Small intestine (tissue), 7 donors: ENCODE data around the gene MAST3. TPM values are rescaled to one million over a fixed set of nuclear protein-coding genes. Genes with fewer than 3 reads are reported as not detected.

ENCODE experiments used
- DNase-seq, 2 donors: peaks; one replicate each; pipeline versions ENCODE4 v3.0.0 to v3.0.0-alpha.2; 2013
- FAIRE-seq: peaks from 2 replicates; lab custom pipeline; 2012; peaks lifted over from hg19 to GRCh38; lab: Jason Lieb, UNC
- H3K27ac ChIP-seq, 3 donors: one replicate each; pipeline ENCODE4 v1.5.1; 2013; ENCODE audit warnings: low read length in 2 of 3, mild to moderate bottlenecking in 2 of 3, control low read depth in 1 of 3, inconsistent platforms in 1 of 3, low read depth in 1 of 3, moderate library complexity in 1 of 3
- H3K27me3 ChIP-seq, 3 donors: one replicate each; pipeline ENCODE4 v1.6.1; 2013; ENCODE audit warnings: low read length in 3 of 3, inconsistent platforms in 1 of 3; ENCODE audit not compliant: control insufficient read depth in 3 of 3, insufficient read depth in 3 of 3
- H3K36me3 ChIP-seq, 3 donors: one replicate each; pipeline ENCODE4 v1.6.1; 2013; ENCODE audit warnings: low read length in 3 of 3, inconsistent platforms in 1 of 3, low read depth in 1 of 3, mild to moderate bottlenecking in 1 of 3, moderate library complexity in 1 of 3; ENCODE audit not compliant: control insufficient read depth in 3 of 3, insufficient read depth in 2 of 3
- H3K4me1 ChIP-seq, 3 donors: one replicate each; pipeline ENCODE4 v1.6.1; 2013; ENCODE audit warnings: low read length in 2 of 3, inconsistent platforms in 1 of 3, low read depth in 1 of 3, mild to moderate bottlenecking in 1 of 3, moderate library complexity in 1 of 3; ENCODE audit not compliant: control insufficient read depth in 3 of 3, insufficient read depth in 2 of 3
- H3K4me3 ChIP-seq, 3 donors: one replicate each; pipeline ENCODE4 v1.5.1; 2013; ENCODE audit warnings: low read length in 3 of 3, control low read depth in 1 of 3, inconsistent platforms in 1 of 3, low read depth in 1 of 3, mild to moderate bottlenecking in 1 of 3, moderate library complexity in 1 of 3
- H3K9me3 ChIP-seq, 2 donors: one replicate each; pipeline ENCODE4 v1.6.1; 2013; ENCODE audit warnings: low read depth in 1 of 2, low read length in 1 of 2; ENCODE audit not compliant: control insufficient read depth in 2 of 2, insufficient read depth in 1 of 2
- whole genome bisulfite sequencing, 3 donors: extraction: QIAGEN DNeasy Blood & Tissue Kit; methylation state at CpG; one replicate each; pipeline ENCODE4 v1.1.7; 2013; 5-methylcytosine and 5-hydroxymethylcytosine counted together
- polyA plus RNA-seq, 4 donors: library from polyadenylated mRNA; stranded (reverse) in 3 of 4; unstranded in 1 of 4; fragments of 200-250 nt in 3 of 4; fragments of 120-200 nt in 1 of 4; gene quantifications; one replicate each; pipeline versions ENCODE4 v1.2.1 to v1.2.3, GENCODE V29; 2013
- donor health status: healthy with polysubstance abuse.
- donor health status: control.
- donor health status: control.
- donor health status: Bipolar disorder and iron deficiency.
- donor health status: healthy.

The MAST3 gene
- polyA plus RNA-seq, 4 donors: 9.3 to 34.6 (median 24.9) TPM

DNA sequence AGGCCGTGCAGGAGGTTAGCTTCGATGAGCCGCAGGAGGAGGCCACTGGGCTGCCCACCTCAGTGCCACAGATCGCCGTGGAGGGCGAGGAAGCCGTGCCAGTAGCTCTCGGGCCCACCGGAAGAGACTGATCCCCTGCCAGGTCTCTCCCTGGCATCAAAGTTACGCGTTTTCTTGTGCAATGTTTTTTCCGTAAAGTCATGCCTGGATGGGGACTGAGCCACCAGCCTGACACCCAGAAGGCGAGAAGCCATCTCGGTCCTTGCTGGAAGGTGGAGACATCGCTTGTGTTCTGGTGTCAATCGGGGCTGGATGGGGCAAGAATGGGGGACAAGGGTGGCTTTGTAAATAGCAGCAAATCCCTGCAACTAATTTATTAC is 52.0 kb downstream of the MAST3 start:
- H3K4me3 ChIP-seq: no peak overlapping the region
- H3K27me3 ChIP-seq: no peaks in the 10 kb centered on the region
- H3K4me1 ChIP-seq: peaks cover 0 to 14% (median 3%) of the 10 kb centered on the region in 3 donors
- H3K9me3 ChIP-seq: no peaks in the 10 kb centered on the region
- no peak for DNase-seq
- 88 to 90% (median 89%) methylated on average over 11 to 16 of the region's 16 CpGs for WGBS, 3 donors
- H3K36me3 ChIP-seq: peaks cover 12 to 67% (median 23%) of the 10 kb centered on the region in 3 donors
- H3K27ac ChIP-seq: no peak overlapping the region
- FAIRE-seq: no peak

DNA sequence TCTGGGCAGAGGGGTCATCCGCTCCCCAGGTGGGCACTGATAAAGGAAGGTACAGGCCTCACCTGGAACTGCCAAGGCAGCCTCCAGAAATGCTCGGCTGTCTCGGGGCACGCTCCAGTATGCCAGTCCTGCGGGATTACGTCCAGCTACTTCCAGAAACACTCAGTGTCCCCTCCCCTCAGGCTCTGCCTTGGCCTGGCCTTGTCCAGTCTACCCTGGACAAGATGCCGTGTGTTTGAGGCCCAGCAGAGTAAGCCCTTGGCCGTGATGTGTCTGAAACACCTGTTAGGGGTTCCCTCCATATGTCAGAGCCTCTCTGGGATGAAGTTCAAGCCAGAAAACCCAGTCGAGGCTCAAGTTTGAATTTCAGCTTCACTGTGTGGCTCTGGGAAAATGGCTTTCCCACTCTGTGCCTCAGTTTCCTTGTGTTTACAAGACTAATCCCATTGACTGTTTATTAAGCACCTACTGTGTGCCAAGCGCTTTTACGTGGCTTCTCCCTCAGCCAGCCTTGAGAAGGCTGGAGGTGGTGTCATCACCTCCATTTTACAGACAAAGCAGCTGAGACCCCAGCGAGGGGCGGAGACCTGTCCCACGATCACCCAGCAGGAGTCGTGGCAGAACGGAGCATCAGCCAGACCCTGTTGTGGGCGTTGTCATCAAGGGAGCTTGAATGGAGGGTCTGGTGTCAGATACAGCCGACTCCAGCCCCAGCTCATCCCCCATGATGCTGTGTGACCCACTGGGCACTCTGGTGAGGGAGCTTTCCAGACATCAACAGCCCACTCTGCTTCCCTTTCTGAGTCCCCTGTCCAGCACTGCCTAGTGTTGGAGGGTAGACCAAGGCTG is 53.4 kb downstream of the MAST3 start:
- Histone ChIP-seq H3K27me3 (no peaks in the 10 kb centered on the region), H3K27ac (no peak overlapping the region), H3K36me3 (peaks cover 8 to 62% (median 11%) of the 10 kb centered on the region in 3 donors), H3K4me3 (no peak overlapping the region), H3K9me3 (no peaks in the 10 kb centered on the region), H3K4me1 (peaks cover 0 to 23% (median 3%) of the 10 kb centered on the region in 3 donors)
- FAIRE-seq (no peak), DNase-seq (no peak)
- WGBS, 3 donors: 87 to 90% (median 89%) methylated on average over 18 of the region's 18 CpGs

DNA sequence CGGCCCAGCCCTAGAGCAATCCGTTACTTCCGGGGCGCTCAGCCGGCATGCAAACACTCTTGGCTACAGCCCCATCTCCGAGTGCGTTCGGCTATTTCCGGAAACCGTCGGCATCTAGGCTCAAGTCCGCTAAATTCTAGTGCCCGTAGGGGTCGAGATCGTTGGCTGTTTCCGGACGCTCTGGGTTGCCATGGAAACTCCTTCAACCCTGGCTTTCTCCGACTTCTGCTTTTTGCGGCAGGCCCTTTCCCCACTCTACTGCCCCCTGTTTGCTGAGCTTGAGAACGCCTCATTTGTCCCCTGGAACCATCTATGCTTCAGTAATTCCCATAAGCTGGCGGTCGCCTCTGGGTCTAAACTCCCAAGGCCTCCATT is 54.9 kb downstream of the MAST3 start:
- H3K27me3 ChIP-seq: no peaks in the 10 kb centered on the region
- peak overlapping the region; percentile 51 to 64 (median 60) for H3K4me3 ChIP-seq
- FAIRE-seq: no peak
- no peaks in the 10 kb centered on the region for H3K9me3 ChIP-seq
- peaks cover 0 to 38% (median 11%) of the 10 kb centered on the region in 3 donors for H3K4me1 ChIP-seq
- H3K36me3 ChIP-seq: peaks cover 3 to 63% (median 5%) of the 10 kb centered on the region in 3 donors
- peak overlapping the region; percentile 85 to 97 (median 87) for H3K27ac ChIP-seq
- peak; percentile 97 to 98 for DNase-seq
- WGBS, 3 donors: 0% methylated on average over 22 of the region's 22 CpGs

DNA sequence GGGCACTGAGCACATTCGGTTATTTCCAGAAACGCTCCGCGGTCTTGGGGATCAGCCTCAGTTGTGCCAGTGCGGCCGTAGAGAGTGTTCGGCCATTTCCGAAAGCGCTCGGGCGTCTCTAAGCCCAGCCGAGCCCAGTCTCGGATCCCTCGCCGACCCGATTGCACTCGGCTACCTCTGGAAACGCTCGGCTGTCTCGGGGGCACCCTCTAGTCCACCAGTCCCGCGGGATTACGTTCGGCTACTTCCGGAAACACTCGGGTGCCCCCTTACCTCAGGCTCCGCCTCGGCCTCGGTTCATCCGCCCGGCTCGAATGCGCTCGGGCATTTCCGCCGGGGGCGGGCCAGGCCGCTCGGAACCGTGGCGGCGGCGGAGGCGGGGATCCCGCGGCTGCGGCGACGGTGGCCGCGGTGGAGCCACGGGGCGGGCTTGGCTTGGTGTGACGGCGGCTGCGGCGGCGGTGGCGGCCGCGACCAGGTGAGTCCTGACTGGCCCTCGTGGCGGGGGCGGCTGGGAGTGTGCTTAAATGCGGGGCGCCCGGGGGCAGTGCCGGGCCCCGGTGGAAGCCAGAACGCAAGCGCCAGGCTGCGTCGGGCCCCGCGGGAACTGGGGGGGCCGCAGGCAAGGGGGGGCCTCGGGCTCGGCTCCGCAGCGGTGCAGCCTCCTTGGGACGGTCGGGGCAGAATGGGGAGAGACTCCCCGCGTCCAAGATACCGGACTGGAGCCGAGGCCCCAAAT is 55.4 kb downstream of the MAST3 start, which contains the start of gene PIK3R2:
Gene PIK3R2, plus strand, starts transcription at position 347 of the 739 bp plus-strand sequence. CDS start 2,717 bp downstream, outside the sequence.
- peaks cover 0 to 43% (median 12%) of the 10 kb centered on the region in 3 donors for H3K4me1 ChIP-seq
- no peaks in the 10 kb centered on the region for H3K9me3 ChIP-seq
- peak within 1 kb of the TSS; percentile 64 to 98 (median 74) for H3K4me3 ChIP-seq
- peak within 1 kb of the TSS; percentile 85 to 97 (median 89) for H3K27ac ChIP-seq
- H3K36me3 ChIP-seq: peaks cover 0 to 65% (median 5%) of the 10 kb centered on the region in 3 donors
- FAIRE-seq: no peak
- no peaks in the 10 kb centered on the region for H3K27me3 ChIP-seq
- DNase-seq: peak; percentile 99 to 100
- 0 to 1% (median 1%) methylated on average over 50 to 86 of the region's 86 CpGs for WGBS, 3 donors

DNA sequence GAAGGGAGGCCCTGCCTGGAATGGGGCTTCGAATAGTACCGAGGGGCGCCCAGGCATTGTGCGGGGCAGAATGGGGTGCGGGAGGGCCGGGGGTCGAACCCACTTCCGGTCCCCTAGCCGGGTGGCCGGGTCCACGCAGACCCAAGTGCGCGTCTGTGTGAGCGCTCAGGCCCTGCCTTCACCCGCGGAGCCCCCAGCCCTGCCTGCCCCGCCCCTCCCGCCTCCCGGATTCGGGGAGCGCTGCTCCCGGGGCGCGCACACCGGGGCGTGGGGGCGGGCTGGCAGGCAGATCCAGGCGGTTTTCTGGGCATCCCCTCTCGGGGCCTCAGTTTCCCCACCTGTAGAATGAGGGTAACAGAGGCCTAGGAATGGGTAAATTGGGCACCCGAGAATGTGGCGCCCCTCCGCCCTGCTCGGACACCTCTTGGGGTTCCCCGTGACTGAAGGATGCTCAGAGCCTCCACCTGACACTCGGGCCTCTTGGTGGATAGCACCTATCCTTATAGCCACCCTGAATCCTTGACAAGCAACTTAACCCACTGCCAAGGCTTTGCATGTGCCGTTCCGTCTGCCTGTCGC is 56.1 kb downstream of the MAST3 start:
- WGBS, 3 donors: 2 to 4% (median 3%) methylated on average over 24 to 38 of the region's 38 CpGs
- Histone ChIP-seq H3K4me3 (peak overlapping the region; percentile 64 to 98 (median 74)), H3K27me3 (no peaks in the 10 kb centered on the region), H3K4me1 (peaks cover 0 to 44% (median 12%) of the 10 kb centered on the region in 3 donors), H3K9me3 (no peaks in the 10 kb centered on the region), H3K36me3 (peaks cover 0 to 66% (median 3%) of the 10 kb centered on the region in 3 donors), H3K27ac (peak overlapping the region; percentile 63 to 97 (median 89))
- DNase-seq (no peak), FAIRE-seq (no peak)

DNA sequence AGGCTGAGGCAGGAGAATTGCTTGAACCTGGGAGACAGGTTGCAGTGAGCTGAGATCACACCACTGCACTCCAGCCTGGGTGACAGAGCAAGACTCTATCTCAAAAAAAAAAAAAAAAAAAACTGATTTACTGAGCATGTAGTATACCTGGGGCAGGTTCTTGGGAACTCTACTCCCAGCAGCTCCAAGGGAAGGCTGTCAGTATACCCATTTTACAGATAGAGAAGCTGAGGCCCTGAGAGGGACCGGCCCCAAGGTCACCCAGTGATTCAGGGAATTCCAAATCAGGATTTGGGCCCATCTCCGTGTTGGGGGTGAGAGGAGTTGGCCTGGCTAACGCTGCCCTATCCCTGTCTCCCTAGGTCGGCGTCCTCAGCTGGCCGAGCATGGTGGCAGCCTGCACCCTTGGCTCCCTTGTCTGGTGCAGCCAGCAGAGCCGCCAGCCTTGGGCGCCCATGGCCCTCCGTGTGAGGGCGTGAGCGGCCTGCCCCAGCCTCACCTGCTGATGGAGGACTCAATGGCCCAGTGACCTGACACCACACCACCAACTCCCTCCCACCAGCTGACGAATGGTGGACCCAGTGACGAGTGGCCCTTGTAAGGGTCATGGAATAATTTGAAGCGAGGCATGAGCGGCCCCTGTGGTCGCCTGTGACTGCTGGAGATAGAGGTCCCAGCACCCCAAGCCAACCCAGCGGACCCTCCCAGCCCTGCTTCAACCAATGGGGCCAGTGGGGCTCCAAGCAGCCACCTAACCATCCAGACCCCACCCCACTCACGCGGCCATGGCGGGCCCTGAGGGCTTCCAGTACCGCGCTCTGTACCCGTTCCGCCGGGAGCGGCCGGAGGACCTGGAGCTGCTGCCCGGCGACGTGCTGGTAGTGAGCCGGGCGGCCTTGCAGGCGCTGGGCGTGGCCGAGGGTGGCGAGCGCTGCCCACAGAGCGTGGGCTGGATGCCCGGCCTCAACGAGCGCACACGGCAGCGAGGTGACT is 57.8 kb downstream of the MAST3 start:
- peak in 1 of 2 donors; percentile 55 for DNase-seq
- H3K9me3 ChIP-seq: no peaks in the 10 kb centered on the region
- H3K27ac ChIP-seq: no peak overlapping the region
- H3K4me3 ChIP-seq: no peak overlapping the region
- 42 to 83% (median 59%) methylated on average over 38 to 43 of the region's 43 CpGs for WGBS, 3 donors
- peaks cover 0 to 65% (median 0%) of the 10 kb centered on the region in 3 donors for H3K36me3 ChIP-seq
- peaks cover 0 to 46% (median 12%) of the 10 kb centered on the region in 3 donors for H3K4me1 ChIP-seq
- FAIRE-seq: no peak
- H3K27me3 ChIP-seq: no peaks in the 10 kb centered on the region

DNA sequence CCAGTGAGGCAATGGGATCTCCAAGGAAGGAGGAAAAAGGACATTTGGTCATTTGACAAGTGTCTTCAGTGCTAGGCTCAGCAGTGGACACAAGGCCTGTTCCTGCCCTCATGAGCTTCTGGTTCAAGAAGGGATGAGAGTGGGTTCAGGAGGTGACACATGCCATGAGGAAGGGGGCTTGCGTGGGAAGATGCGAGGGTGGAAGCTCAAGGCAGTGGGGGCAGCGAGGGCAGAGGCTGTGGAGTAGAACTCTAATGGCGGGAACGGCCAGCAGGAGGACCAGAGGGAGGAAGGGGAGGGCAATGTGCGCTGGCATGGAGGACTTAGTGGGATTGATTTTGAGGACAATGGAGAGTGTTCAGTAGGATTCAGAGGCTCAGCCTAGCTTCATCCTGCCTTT is 58.7 kb downstream of the MAST3 start:
- H3K4me1 ChIP-seq: peaks cover 4 to 52% (median 14%) of the 10 kb centered on the region in 3 donors
- WGBS, 3 donors: 75 to 87% (median 84%) methylated on average over 5 to 6 of the region's 6 CpGs
- peak overlapping the region; percentile 62 to 70 (median 63) for H3K27ac ChIP-seq
- DNase-seq (no peak), FAIRE-seq (no peak)
- H3K27me3 ChIP-seq: no peaks in the 10 kb centered on the region
- no peak overlapping the region for H3K4me3 ChIP-seq
- peaks cover 0 to 62% (median 0%) of the 10 kb centered on the region in 3 donors for H3K36me3 ChIP-seq
- H3K9me3 ChIP-seq: no peaks in the 10 kb centered on the region
